GM23338 (cell line): ENCODE data around the gene PLA2R1. TPM values are rescaled to one million over a fixed set of nuclear protein-coding genes. Genes with fewer than 3 reads are reported as not detected.

Experiments
- ATAC-seq: fragments of 200-7000 bp; cut with Tn5 transposase; 3 replicates; pipeline ENCODE4 v1.9.1; 2020
- DNase-seq: peaks from one replicate; pipeline ENCODE4 v3.0.0-alpha.2; 2015; ENCODE audit warnings: low spot score
- H2AFZ ChIP-seq: fragments of 200-600 bp; sonication (generic); 2 replicates; pipeline ENCODE4 v1.8.0; 2016; ENCODE audit warnings: antibody characterized with exemption, mild to moderate bottlenecking, moderate library complexity
- H3F3A ChIP-seq: fragments of 200-600 bp; sonication (generic); replicated peaks from 2 replicates; pipeline ENCODE4 v1.8.0; 2017; ENCODE audit warnings: antibody characterized with exemption, mixed run types, low read depth
- H3K27ac ChIP-seq: fragments of 200-600 bp; sonication (generic); 2 replicates; pipeline ENCODE4 v1.6.1; 2016; ENCODE audit warnings: low read depth
- H3K27me3 ChIP-seq: fragments of 200-600 bp; sonication (generic); 2 replicates; pipeline ENCODE4 v1.8.0; 2016; ENCODE audit warnings: mild to moderate bottlenecking, mixed run types, moderate library complexity; ENCODE audit not compliant: insufficient read depth
- H3K36me3 ChIP-seq: fragments of 200-600 bp; sonication (generic); 2 replicates; pipeline ENCODE4 v1.8.0; 2016; ENCODE audit warnings: mild to moderate bottlenecking; ENCODE audit not compliant: insufficient read depth
- H3K4me1 ChIP-seq: fragments of 200-600 bp; sonication (generic); 2 replicates; pipeline ENCODE4 v1.8.0; 2016; ENCODE audit warnings: mild to moderate bottlenecking, moderate library complexity; ENCODE audit not compliant: insufficient read depth
- H3K4me2 ChIP-seq: fragments of 200-600 bp; sonication (generic); 2 replicates; pipeline ENCODE4 v1.7.1; 2017; ENCODE audit warnings: mixed run types
- H3K4me3 ChIP-seq: fragments of 200-600 bp; sonication (generic); 2 replicates; pipeline ENCODE4 v1.6.1; 2016; ENCODE audit warnings: mixed run types
- H3K79me2 ChIP-seq: fragments of 200-600 bp; sonication (generic); replicated peaks from 2 replicates; pipeline ENCODE4 v1.8.0; 2017; ENCODE audit warnings: mild to moderate bottlenecking; ENCODE audit not compliant: insufficient read depth
- H3K9me2 ChIP-seq: fragments of 200-600 bp; sonication (generic); 2 replicates; pipeline ENCODE4 v1.8.0; 2017; ENCODE audit not compliant: insufficient read depth
- H4K20me1 ChIP-seq: fragments of 200-600 bp; sonication (generic); replicated peaks from 2 replicates; pipeline ENCODE4 v1.8.0; 2017; ENCODE audit warnings: mild to moderate bottlenecking; ENCODE audit not compliant: insufficient read depth
- H3K27ac Mint-ChIP-seq: 2 replicates; pipeline ENCODE4 v1.8.0; 2020; ENCODE audit warnings: inconsistent platforms, mild to moderate bottlenecking, moderate library complexity, mixed read lengths
- H3K27me3 Mint-ChIP-seq: 3 replicates; pipeline ENCODE4 v1.8.0; 2022; ENCODE audit warnings: low read depth, mild to moderate bottlenecking, moderate library complexity, mixed read lengths, inconsistent platforms; ENCODE audit not compliant: insufficient read depth, poor library complexity
- H3K36me3 Mint-ChIP-seq: 3 replicates; pipeline ENCODE4 v1.8.0; 2021; ENCODE audit warnings: low read depth, mild to moderate bottlenecking, inconsistent platforms, moderate library complexity, mixed read lengths
- H3K4me1 Mint-ChIP-seq: 3 replicates; pipeline ENCODE4 v1.8.0; 2020; ENCODE audit warnings: mild to moderate bottlenecking, inconsistent platforms, mixed read lengths
- H3K4me3 Mint-ChIP-seq: 3 replicates; pipeline ENCODE4 v1.8.0; 2021; ENCODE audit warnings: moderate library complexity, mild to moderate bottlenecking, inconsistent platforms, mixed read lengths
- H3K9me3 Mint-ChIP-seq: 3 replicates; pipeline ENCODE4 v1.8.0; 2020; ENCODE audit warnings: moderate library complexity, mild to moderate bottlenecking, inconsistent platforms, mixed read lengths
- CREB1 ChIP-seq: fragments of 250-450 bp; sonication (Bioruptor Pico); IDR thresholded peaks from 2 replicates; pipeline ENCODE4 v1.5.0; 2020; ENCODE audit warnings: low read depth, mild to moderate bottlenecking, moderate library complexity
- CTCF ChIP-seq, 2 experiments: fragments of 200-600 bp in 1 of 2; sonication (generic) in 1 of 2; conservative IDR thresholded peaks; 2 replicates each; pipeline versions ENCODE4 v1.5.1 to v1.6.1; 2016 to 2017; ENCODE audit warnings: antibody characterized with exemption in 2 of 2, low read depth in 2 of 2, mild to moderate bottlenecking in 2 of 2, moderate library complexity in 1 of 2
- ETS1 ChIP-seq: IDR thresholded peaks from 2 replicates; pipeline ENCODE4 v1.6.1; 2016; ENCODE audit warnings: antibody characterized with exemption
- EZH2 ChIP-seq: fragments of 200-600 bp; sonication (generic); IDR thresholded peaks from one replicate; pipeline ENCODE4 v1.8.0; 2017; ENCODE audit warnings: antibody characterized with exemption, mild to moderate bottlenecking, low read depth; ENCODE audit not compliant: unreplicated experiment
- EZH2phosphoT487 ChIP-seq: fragments of 200-600 bp; sonication (generic); IDR thresholded peaks from one replicate; pipeline ENCODE4 v1.8.1; 2018; ENCODE audit warnings: antibody characterized with exemption; ENCODE audit not compliant: unreplicated experiment
- JUNB ChIP-seq: IDR thresholded peaks from one replicate; pipeline ENCODE4 v1.6.1; 2016; ENCODE audit warnings: antibody characterized with exemption; ENCODE audit not compliant: unreplicated experiment
- NANOG ChIP-seq: IDR thresholded peaks from 2 replicates; pipeline ENCODE4 v1.6.1; 2016; ENCODE audit warnings: antibody characterized with exemption, borderline replicate concordance
- POLR2AphosphoS5 ChIP-seq: IDR thresholded peaks from 2 replicates; pipeline ENCODE4 v1.6.1; 2016; ENCODE audit warnings: antibody characterized with exemption, low read depth
- REST ChIP-seq: IDR thresholded peaks from one replicate; pipeline ENCODE4 v1.6.1; 2018; ENCODE audit warnings: antibody characterized with exemption; ENCODE audit not compliant: unreplicated experiment
- STAT1 ChIP-seq: IDR thresholded peaks from one replicate; pipeline ENCODE4 v1.6.1; 2016; ENCODE audit warnings: antibody characterized with exemption; ENCODE audit not compliant: unreplicated experiment
- ZNF114 ChIP-seq: fragments of 250-450 bp; sonication (Bioruptor Pico); IDR thresholded peaks from 2 replicates; pipeline ENCODE4 v1.5.0; 2020; ENCODE audit warnings: mild to moderate bottlenecking, moderate library complexity
- ZNF331 ChIP-seq: fragments of 250-450 bp; sonication (Bioruptor Pico); IDR thresholded peaks from 2 replicates; pipeline ENCODE4 v1.5.0; 2020; ENCODE audit warnings: low read depth, mild to moderate bottlenecking, moderate library complexity
- ZNF462 ChIP-seq: fragments of 250-450 bp; sonication (Bioruptor Pico); IDR thresholded peaks from 2 replicates; pipeline ENCODE4 v1.5.0; 2020; ENCODE audit warnings: mild to moderate bottlenecking, moderate library complexity
- polyA plus RNA-seq: library from polyadenylated mRNA; unstranded; fragments of >200 nt; fragmentation: Nextera tagmentation; extraction: Ambion mirVana; gene quantifications from 2 replicates; pipeline ENCODE4 v1.2.1, GENCODE V29; 2016
- total RNA-seq: library from RNA; depleted of rRNA; stranded (reverse); fragments of >200 nt; shearing (Covaris generic); gene quantifications from 2 replicates; pipeline ENCODE4 v1.2.3, GENCODE V29; 2014

Gene PLA2R1
- total and polyA plus RNA-seq, 2 experiments from 2014 or later, result 0.57 to 1.2 TPM

GRCh38 chr2:160057356-160057755, 5.1 kb downstream of the PLA2R1 start:
- no peak overlapping the region for H3K27ac ChIP-seq
- no peak overlapping the region for H3K27ac Mint-ChIP-seq
- no peak for ATAC-seq
- peaks cover 27% of the 10 kb centered on the region for H3K4me1 ChIP-seq
- no peaks in the 10 kb centered on the region for H3F3A ChIP-seq
- no peak overlapping the region for H3K4me3 Mint-ChIP-seq
- peaks cover 21% of the 10 kb centered on the region for H3K27me3 ChIP-seq
- H3K4me2 ChIP-seq, result no peak overlapping the region
- no peaks in the 10 kb centered on the region for H4K20me1 ChIP-seq
- no peak for DNase-seq
- H3K4me1 Mint-ChIP-seq, result peaks cover 31% of the 10 kb centered on the region
- H2AFZ ChIP-seq, result no peak overlapping the region
- H3K4me3 ChIP-seq, result no peak overlapping the region
- peaks cover 8% of the 10 kb centered on the region for H3K27me3 Mint-ChIP-seq
- H3K79me2 ChIP-seq, result no peaks in the 10 kb centered on the region
- H3K9me3 Mint-ChIP-seq, result peaks cover 3% of the 10 kb centered on the region; the same call in 1 of the 3 replicates
- no peaks in the 10 kb centered on the region; the same call in 1 of the 2 replicates for H3K36me3 ChIP-seq
- H3K9me2 ChIP-seq, result no peaks in the 10 kb centered on the region
- TF ChIP-seq ZNF331 (no peak), EZH2 (no peak), ETS1 (no peak), CTCF (conservative IDR thresholded peaks at IDR 0.05; ENCODE audit: low read depth in 2 of 2) (no peak), EZH2phosphoT487 (no peak), POLR2AphosphoS5 (no peak), NANOG (no peak), ZNF114 (CRISPR knock-in tag) (no peak), STAT1 (no peak), JUNB (no peak), CREB1 (CRISPR knock-in tag) (no peak), ZNF462 (no peak), REST (no peak)
- peaks cover 8% of the 10 kb centered on the region; the same call in 1 of the 3 replicates for H3K36me3 Mint-ChIP-seq
